Activated CD8-positive, alpha-beta memory T cell treated with anti-CD3 and anti-CD28 coated beads, Interleukin-2, amount 50 U/mL, for 48 hours (primary cell): ENCODE data around the gene SERPINA10.
"Not testable (repeated sequence)": the region's sequence is repeated elsewhere in the genome, so short reads cannot be mapped to it uniquely, and the experiment has no call there.

Source experiments
- DNase-seq: peaks from one replicate; pipeline ENCODE4 v3.0.0-alpha.2; 2020

Gene SERPINA10

DNA sequence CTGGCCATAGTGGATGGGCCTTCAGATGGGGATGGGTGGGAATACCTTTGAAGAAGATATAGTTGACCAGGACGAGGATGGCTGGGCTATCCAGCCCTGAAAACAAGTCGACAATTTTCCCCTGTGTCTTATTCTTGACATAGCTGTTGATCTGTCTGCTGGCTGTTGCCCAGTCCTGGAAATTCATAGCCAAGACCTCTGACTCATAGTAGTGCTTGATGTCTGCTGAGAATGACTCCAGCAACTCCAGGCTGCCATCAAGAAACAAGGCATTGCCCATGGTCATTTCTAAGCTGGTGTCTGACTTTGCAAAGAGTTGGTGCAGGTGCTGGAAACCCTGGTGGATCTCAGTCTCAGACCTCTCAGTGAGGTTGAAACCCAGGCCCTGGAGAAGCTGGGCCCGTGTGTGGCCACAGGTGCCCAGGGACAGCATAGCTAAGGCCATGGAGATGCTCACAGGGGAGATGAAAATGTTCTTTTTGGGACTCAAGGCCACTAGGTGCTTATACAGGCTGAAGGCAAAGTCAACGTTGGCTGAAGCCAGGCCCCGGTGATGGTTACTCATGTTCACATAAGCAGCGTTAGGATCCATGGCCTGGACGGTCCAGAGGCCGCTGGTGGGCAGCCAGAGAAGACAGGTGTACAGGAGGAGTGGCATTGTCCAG is 21.1 kb upstream of the SERPINA10 start:
- no peak for DNase-seq

- DNase-seq = no peak
Observed at GRCh38 chr14:94312481-94313246, 19.6 kb upstream of the SERPINA10 start.

DNA sequence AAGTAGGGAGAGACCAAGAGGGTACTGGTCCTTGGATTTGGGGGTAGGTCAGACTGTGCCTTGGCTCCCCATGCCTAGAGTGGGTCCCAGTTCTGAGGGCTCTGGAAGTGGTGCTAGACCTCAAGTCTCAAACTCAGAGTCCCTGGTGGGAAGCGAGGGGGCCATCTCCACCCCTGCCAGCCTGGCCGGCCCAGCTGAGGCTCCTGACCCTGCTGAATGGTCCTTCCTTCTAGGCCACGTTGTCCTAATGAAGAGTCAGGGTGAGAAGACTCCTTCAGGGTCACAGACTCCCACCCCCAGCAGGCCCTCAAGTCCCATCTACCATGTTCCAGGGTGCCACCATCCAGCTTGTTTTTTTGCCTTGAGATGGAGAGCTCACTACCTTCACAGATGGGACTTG is 17.2 kb upstream of the SERPINA10 start:
- no peak for DNase-seq

DNA sequence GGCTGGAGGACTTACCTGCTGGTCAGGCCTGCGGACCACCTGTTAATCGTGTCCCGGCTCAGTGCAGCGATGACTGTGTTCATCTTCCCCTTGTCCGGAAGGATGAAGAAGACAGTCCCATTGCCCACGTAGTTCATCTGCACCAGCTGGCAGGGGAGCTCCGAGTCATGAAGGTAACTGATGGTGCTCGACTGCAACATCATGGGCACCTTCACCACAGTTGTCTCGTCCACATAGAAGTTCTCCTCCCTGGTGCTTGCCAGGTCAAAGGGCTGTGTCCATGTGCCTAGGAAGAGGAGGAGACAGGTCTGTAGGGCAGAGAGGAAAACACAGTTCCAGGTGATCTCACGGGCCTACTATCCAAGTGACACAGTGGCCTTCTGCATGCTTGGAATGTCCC is 16.7 kb upstream of the SERPINA10 start:
- no peak for DNase-seq

DNA sequence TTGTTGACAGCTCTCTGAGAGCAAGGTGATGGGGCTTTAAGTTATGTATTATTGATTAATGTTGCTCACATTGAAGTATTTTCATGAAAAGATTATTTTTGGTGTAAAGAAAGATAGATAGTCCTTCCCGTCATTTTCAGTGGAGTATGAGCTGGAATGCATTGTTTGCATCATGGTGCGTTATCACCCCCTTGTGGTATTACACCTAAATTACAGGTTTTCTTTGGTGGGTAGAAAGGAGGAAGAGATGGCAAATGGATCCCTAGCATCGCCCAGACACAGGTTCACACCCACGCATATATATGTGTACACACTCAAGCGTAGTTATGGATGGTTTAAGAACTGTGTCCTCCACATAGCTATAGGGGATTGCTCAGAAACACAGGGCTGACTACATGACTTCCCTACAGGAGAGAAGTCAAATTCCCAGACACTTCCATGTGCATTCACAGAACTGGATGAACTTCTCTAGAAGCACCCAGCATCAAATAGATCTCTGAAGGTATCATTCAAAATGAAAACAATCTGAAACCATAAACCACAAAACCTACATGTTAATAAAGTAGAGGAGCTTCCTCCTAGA is 14.4 kb upstream of the SERPINA10 start:
- DNase-seq = no peak

- no peak for DNase-seq
Observed at GRCh38 chr14:94306047-94306978, 13.2 kb upstream of the SERPINA10 start.

GRCh38 chr14:94305620-94306019 is 12.6 kb upstream of the SERPINA10 start:
- no peak for DNase-seq

GRCh38 chr14:94304243-94304642 is 11.2 kb upstream of the SERPINA10 start:
- no peak for DNase-seq

DNA sequence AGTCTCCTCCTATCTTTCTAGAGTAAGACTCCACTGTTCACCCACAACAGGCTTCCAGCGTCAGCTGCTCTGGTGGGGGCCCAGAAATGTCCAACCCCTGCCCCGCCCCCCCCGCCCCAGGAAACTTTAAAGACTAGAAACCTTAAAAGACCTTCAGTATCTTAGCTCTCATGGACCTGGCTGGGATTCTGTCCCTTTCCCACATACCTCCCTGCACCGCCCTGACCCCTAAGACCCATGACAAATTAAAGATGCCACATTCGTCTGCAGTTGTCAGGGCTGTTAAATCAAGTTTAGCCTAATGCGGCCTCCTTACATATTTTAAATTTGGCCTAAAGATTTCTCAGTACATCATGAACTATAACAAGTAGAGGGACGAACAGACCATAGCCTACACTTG is 10.0 kb upstream of the SERPINA10 start:
- no peak for DNase-seq

GRCh38 chr14:94298130-94298529 is 5.1 kb upstream of the SERPINA10 start:
- no peak for DNase-seq

DNA sequence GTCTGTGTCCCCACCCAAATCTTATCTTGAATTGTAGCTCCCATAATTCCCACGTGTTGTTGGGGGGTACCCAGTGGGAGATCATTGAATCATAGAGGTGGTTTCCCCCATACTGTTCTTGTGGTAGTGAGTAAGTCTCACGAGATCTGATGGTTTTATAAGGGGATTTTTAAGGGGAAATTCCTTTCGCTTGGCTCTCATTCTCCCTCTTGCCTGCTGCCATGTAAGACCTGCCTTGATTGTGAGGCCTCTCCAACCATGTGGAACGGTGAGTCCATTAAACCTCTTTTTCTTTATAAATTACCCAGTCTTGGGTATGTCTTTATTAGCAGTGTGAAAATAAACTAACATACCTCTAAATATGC is 3.1 kb upstream of the SERPINA10 start:
- DNase-seq = not testable (repeated sequence)

DNA sequence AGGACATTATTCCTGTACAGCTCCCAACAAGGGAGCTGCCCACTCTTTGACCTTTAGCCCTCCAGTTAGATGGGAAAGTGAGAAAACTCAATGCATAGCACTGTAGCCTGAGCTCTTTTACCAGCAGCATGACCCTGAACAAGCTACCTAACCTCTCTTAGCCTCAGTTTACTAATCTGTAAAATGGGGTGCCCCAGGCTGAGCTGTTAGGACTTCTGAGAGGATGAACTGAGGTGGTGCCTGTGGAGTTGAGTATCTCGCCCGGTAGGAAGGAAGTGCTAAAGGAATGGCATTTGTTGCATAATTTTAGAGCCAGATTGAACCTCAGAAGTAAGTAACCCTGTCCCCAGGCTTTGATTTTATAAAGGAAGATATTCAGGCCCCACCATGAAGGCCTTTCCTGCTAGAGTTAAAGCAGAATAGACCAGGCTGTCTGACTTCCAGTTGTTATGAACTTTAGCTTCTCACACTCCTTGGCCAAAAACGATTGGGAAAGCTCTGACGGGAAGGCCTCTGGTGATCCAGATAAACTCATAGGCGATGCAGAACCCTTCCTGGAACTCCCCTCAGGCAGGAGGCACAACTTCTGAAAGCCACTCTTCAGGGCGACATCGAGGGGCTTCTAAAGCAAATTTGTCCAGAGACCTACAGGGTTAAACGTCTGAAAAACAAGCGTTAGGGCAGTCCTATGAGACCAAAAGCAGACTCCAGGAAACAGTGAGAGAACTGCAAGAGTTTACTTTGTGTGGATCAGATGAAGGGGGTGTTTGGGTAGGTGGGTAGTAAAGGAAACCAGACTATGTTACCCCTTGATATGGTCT is 2.5 kb upstream of the SERPINA10 start:
- no peak for DNase-seq

DNA sequence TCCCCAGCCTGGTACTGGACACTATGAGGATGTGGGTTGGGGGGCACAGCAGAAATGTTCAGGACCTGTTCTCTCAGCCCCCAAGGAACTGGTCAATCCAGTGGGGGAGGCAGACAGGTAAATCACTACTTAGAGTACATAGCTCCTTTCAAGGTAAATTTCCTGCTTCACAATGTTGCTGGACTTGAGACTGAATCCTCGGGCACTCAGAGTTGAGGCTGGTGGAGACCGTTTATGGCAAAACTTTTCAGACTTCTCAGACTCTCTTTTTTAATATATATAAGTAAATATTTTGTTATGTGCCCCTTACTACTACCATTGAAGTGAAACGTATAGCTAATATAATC is 483 bp upstream of the SERPINA10 start:
- no peak for DNase-seq

DNA sequence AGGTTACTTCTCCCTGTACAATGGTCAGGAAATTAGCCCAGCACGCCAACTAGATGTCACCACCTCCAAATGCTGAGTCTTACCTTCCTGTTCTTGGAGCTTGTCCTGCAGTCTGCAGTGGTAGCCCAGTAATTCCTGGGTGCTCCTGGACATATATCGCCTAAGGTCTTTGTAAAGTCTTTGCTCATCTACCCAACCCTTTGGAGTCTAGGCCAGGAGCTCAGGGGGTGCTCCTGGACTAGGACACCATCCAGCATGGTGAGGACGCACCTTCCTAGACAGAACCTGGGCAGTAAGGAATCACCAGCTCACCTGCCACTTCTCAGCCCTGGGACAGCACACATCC is 569 bp downstream of the SERPINA10 start:
- DNase-seq = no peak

DNA sequence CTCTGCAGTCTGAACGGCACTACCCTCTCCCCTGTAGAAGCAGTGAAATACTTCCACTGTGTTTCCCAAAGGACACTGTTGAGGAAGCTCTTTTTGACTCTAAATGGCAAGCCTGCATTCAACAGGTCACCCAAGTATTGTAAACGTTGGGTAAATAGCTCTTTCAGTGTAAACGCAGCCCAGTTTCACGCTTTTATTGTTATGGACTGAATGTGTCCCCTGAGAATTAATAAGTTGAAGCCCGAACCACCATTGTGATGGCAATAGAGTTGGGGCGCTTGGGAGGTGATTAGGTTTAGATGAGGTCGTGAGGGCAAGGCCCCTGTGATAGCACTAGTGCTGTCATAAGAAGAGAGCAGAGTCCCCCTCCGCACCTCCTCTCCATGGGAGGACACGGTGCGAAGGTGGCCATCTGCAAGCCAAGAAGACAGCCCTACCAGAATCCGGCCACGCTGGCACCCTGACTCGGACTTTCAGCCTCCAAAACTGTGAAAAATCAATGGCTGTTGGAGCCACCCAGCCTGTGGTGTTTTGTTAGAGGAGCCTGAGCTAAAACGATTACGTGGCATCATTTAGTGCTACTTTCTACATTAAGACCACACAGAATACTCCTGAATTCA is 1.1 kb downstream of the SERPINA10 start:
- DNase-seq = no peak

- DNase-seq = no peak
Observed at GRCh38 chr14:94291159-94291905, 1.7 kb downstream of the SERPINA10 start.

DNA sequence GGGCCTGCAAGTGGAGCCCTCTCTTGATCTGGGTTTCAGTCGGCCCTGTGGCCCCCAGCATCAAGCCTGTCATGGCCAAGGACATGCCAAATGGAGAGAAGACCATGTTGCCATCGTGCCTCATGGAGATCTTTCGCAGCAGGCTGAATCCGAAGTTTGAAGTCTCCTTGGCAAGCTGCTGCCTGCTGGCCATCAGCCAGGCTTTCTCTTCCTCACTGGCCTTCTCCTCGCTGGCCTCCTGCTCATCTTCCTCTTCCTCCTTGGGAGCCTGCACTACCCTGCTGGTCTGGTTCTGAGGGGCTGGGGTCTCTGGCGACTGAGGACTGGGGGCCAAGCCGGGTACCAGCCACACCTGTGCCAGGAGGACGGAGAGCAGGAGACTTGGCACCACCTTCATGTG is 2.9 kb downstream of the SERPINA10 start:
- no peak for DNase-seq

- no peak for DNase-seq
Observed at GRCh38 chr14:94288610-94289465, 4.2 kb downstream of the SERPINA10 start.

DNA sequence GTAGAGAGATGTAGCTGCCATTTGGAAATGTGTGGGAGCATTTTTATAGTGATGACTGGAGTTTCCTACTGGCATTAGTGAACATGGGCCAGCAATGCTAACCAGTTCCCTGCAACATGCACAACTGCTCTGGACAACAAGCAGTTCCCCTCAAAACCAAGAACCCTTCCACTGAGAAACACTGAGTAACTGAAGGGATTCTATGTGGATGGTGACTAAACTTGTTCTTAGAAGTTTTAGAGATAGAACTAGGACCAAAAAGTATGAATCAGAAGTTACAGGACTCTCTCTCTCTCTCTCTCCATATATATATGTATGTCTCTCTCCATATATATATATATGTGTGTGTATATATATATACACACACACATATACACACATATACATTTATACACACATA is 7.9 kb downstream of the SERPINA10 start:
- no peak for DNase-seq

DNA sequence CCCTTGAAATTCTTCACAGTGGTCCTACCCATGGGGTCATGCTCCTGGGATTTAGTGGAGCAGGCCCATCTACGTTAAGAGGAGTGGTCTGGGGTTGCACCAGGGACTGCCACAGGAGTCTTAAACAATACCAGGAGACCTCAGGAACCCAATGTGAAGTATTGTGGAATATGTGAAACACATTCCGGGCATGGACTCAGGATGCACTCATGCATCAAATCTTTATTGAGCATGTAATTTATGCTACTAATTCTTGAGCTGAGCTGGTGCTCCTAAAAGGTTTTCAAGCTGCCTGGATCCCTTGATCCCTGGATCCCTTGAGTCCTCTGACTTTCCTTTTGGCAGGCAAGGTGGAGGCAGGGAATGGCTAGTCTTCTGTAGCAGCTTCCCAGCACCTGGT is 8.8 kb downstream of the SERPINA10 start:
- DNase-seq = no peak
